GM23338 (cell line): ENCODE results near the gene FOXP1. TPM values are rescaled to one million over a fixed set of nuclear protein-coding genes. Genes with fewer than 3 reads are reported as not detected.

Source experiments
- ATAC-seq: fragments of 200-7000 bp; cut with Tn5 transposase; 3 replicates; pipeline ENCODE4 v1.9.1; 2020
- DNase-seq: peaks from one replicate; pipeline ENCODE4 v3.0.0-alpha.2; 2015; ENCODE audit warnings: low spot score
- H2AFZ ChIP-seq: fragments of 200-600 bp; sonication (generic); 2 replicates; pipeline ENCODE4 v1.8.0; 2016; ENCODE audit warnings: antibody characterized with exemption, mild to moderate bottlenecking, moderate library complexity
- H3F3A ChIP-seq: fragments of 200-600 bp; sonication (generic); replicated peaks from 2 replicates; pipeline ENCODE4 v1.8.0; 2017; ENCODE audit warnings: antibody characterized with exemption, mixed run types, low read depth
- H3K27ac ChIP-seq: fragments of 200-600 bp; sonication (generic); 2 replicates; pipeline ENCODE4 v1.6.1; 2016; ENCODE audit warnings: low read depth
- H3K27me3 ChIP-seq: fragments of 200-600 bp; sonication (generic); 2 replicates; pipeline ENCODE4 v1.8.0; 2016; ENCODE audit warnings: mild to moderate bottlenecking, mixed run types, moderate library complexity; ENCODE audit not compliant: insufficient read depth
- H3K36me3 ChIP-seq: fragments of 200-600 bp; sonication (generic); 2 replicates; pipeline ENCODE4 v1.8.0; 2016; ENCODE audit warnings: mild to moderate bottlenecking; ENCODE audit not compliant: insufficient read depth
- H3K4me1 ChIP-seq: fragments of 200-600 bp; sonication (generic); 2 replicates; pipeline ENCODE4 v1.8.0; 2016; ENCODE audit warnings: mild to moderate bottlenecking, moderate library complexity; ENCODE audit not compliant: insufficient read depth
- H3K4me2 ChIP-seq: fragments of 200-600 bp; sonication (generic); 2 replicates; pipeline ENCODE4 v1.7.1; 2017; ENCODE audit warnings: mixed run types
- H3K4me3 ChIP-seq: fragments of 200-600 bp; sonication (generic); 2 replicates; pipeline ENCODE4 v1.6.1; 2016; ENCODE audit warnings: mixed run types
- H3K79me2 ChIP-seq: fragments of 200-600 bp; sonication (generic); replicated peaks from 2 replicates; pipeline ENCODE4 v1.8.0; 2017; ENCODE audit warnings: mild to moderate bottlenecking; ENCODE audit not compliant: insufficient read depth
- H3K9me2 ChIP-seq: fragments of 200-600 bp; sonication (generic); 2 replicates; pipeline ENCODE4 v1.8.0; 2017; ENCODE audit not compliant: insufficient read depth
- H4K20me1 ChIP-seq: fragments of 200-600 bp; sonication (generic); replicated peaks from 2 replicates; pipeline ENCODE4 v1.8.0; 2017; ENCODE audit warnings: mild to moderate bottlenecking; ENCODE audit not compliant: insufficient read depth
- H3K27ac Mint-ChIP-seq: 2 replicates; pipeline ENCODE4 v1.8.0; 2020; ENCODE audit warnings: inconsistent platforms, mild to moderate bottlenecking, moderate library complexity, mixed read lengths
- H3K27me3 Mint-ChIP-seq: 3 replicates; pipeline ENCODE4 v1.8.0; 2022; ENCODE audit warnings: low read depth, mild to moderate bottlenecking, moderate library complexity, mixed read lengths, inconsistent platforms; ENCODE audit not compliant: insufficient read depth, poor library complexity
- H3K36me3 Mint-ChIP-seq: 3 replicates; pipeline ENCODE4 v1.8.0; 2021; ENCODE audit warnings: low read depth, mild to moderate bottlenecking, inconsistent platforms, moderate library complexity, mixed read lengths
- H3K4me1 Mint-ChIP-seq: 3 replicates; pipeline ENCODE4 v1.8.0; 2020; ENCODE audit warnings: mild to moderate bottlenecking, inconsistent platforms, mixed read lengths
- H3K4me3 Mint-ChIP-seq: 3 replicates; pipeline ENCODE4 v1.8.0; 2021; ENCODE audit warnings: moderate library complexity, mild to moderate bottlenecking, inconsistent platforms, mixed read lengths
- H3K9me3 Mint-ChIP-seq: 3 replicates; pipeline ENCODE4 v1.8.0; 2020; ENCODE audit warnings: moderate library complexity, mild to moderate bottlenecking, inconsistent platforms, mixed read lengths
- POLR2AphosphoS5 ChIP-seq: IDR thresholded peaks from 2 replicates; pipeline ENCODE4 v1.6.1; 2016; ENCODE audit warnings: antibody characterized with exemption, low read depth
- STAT1 ChIP-seq: IDR thresholded peaks from one replicate; pipeline ENCODE4 v1.6.1; 2016; ENCODE audit warnings: antibody characterized with exemption; ENCODE audit not compliant: unreplicated experiment
- ZNF114 ChIP-seq: fragments of 250-450 bp; sonication (Bioruptor Pico); IDR thresholded peaks from 2 replicates; pipeline ENCODE4 v1.5.0; 2020; ENCODE audit warnings: mild to moderate bottlenecking, moderate library complexity
- ZNF331 ChIP-seq: fragments of 250-450 bp; sonication (Bioruptor Pico); IDR thresholded peaks from 2 replicates; pipeline ENCODE4 v1.5.0; 2020; ENCODE audit warnings: low read depth, mild to moderate bottlenecking, moderate library complexity
- polyA plus RNA-seq: library from polyadenylated mRNA; unstranded; fragments of >200 nt; fragmentation: Nextera tagmentation; extraction: Ambion mirVana; gene quantifications from 2 replicates; pipeline ENCODE4 v1.2.1, GENCODE V29; 2016
- total RNA-seq: library from RNA; depleted of rRNA; stranded (reverse); fragments of >200 nt; shearing (Covaris generic); gene quantifications from 2 replicates; pipeline ENCODE4 v1.2.3, GENCODE V29; 2014
- TF ChIP-seq, protein P1 (sequence below): fragments of 250-450 bp; sonication (Bioruptor Pico); IDR thresholded peaks from 2 replicates; pipeline ENCODE4 v1.5.0; 2020; ENCODE audit warnings: mild to moderate bottlenecking, moderate library complexity
- TF ChIP-seq, protein P2 (sequence below): IDR thresholded peaks from one replicate; pipeline ENCODE4 v1.6.1; 2018; ENCODE audit warnings: antibody characterized with exemption; ENCODE audit not compliant: unreplicated experiment
- TF ChIP-seq, protein P3 (sequence below), 2 experiments: fragments of 200-600 bp in 1 of 2; sonication (generic) in 1 of 2; conservative IDR thresholded peaks; 2 replicates each; pipeline versions ENCODE4 v1.5.1 to v1.6.1; 2016 to 2017; ENCODE audit warnings: antibody characterized with exemption in 2 of 2, low read depth in 2 of 2, mild to moderate bottlenecking in 2 of 2, moderate library complexity in 1 of 2

Gene FOXP1
- total and polyA plus RNA-seq, 2 experiments from 2014 or later = 32.9 to 35.5 TPM

DNA sequence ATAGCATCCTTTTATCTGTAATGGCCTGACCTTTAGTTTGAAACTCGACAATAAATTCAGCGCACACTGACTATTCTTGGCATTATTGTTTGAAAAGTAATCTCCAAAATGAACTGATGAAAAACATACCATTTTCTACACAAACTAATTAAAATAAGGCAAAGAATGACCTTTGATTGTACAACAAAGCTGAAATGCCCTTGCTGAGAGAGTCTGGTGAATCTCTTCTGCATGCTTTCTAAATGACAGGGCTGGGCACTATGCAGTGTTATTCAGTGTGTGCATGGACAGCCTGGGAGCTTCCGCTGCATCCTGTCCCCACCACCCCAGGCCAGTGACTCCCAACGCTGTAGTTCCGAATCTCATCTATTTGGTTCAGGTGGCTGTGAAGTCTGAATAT lies 530.8 kb downstream of the FOXP1 start:
- ATAC-seq = no peak

DNA sequence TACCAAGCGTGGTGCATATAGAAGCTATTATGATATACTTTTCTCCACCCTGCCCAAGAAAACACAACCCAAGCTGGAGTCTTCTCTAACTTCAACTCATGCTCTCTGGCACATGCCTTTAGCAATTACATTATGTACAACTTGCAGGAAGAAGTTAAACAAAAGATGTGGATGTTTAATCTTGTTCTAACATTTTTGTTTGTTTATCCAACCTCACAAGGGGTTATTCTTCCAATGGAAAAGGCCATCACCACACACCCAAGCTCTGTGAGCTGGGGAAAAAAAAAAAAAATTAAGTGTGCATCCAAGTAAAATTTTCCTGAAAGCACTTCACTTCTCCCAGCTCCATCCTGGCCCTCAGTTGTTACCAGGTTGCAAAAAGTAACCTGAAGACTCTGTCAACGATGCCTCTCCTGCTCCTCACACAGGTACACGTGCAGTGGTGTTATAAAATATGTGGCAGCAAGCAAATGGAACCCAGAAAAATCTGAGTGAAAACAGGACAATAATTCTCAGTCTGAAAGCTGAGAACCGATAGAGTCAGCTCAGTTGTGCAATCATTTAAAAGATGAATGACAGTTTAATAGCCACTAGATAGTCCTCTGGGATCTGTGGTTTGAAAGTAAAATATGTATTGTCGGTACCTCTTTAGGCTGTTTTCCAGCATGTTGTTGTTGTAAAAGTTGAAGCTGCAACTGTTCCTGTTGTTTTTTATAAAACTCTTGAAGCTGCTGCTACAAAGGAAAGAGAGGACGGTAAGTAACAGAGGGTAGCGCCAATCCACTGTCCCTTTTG lies 531.4 kb downstream of the FOXP1 start:
- Mint-ChIP-seq H3K27ac (no peak overlapping the region), H3K4me3 (no peak overlapping the region), H3K27me3 (peaks cover 7% of the 10 kb centered on the region), H3K36me3 (no peaks in the 10 kb centered on the region; the same call in 2 of the 3 replicates), H3K4me1 (peaks cover 99% of the 10 kb centered on the region), H3K9me3 (no peaks in the 10 kb centered on the region)
- Histone ChIP-seq H3K9me2 (no peaks in the 10 kb centered on the region), H3K4me1 (peaks cover 100% of the 10 kb centered on the region), H3K27ac (no peak overlapping the region), H3K27me3 (no peaks in the 10 kb centered on the region), H3F3A (peaks cover 11% of the 10 kb centered on the region), H2AFZ (no peak overlapping the region), H3K4me2 (0 out of 2 replicates have a peak overlapping the region, but pooled peaks have one; percentile 65), H3K79me2 (peaks cover 28% of the 10 kb centered on the region), H4K20me1 (no peaks in the 10 kb centered on the region), H3K4me3 (no peak overlapping the region), H3K36me3 (no peaks in the 10 kb centered on the region)
- DNase-seq = no peak
- ATAC-seq = no peak
- TF ChIP-seq ZNF114 (CRISPR knock-in tag) (no peak), STAT1 (no peak), POLR2AphosphoS5 (no peak), ZNF331 (CRISPR knock-in tag) (no peak)
- TF ChIP-seq, protein P1, sequence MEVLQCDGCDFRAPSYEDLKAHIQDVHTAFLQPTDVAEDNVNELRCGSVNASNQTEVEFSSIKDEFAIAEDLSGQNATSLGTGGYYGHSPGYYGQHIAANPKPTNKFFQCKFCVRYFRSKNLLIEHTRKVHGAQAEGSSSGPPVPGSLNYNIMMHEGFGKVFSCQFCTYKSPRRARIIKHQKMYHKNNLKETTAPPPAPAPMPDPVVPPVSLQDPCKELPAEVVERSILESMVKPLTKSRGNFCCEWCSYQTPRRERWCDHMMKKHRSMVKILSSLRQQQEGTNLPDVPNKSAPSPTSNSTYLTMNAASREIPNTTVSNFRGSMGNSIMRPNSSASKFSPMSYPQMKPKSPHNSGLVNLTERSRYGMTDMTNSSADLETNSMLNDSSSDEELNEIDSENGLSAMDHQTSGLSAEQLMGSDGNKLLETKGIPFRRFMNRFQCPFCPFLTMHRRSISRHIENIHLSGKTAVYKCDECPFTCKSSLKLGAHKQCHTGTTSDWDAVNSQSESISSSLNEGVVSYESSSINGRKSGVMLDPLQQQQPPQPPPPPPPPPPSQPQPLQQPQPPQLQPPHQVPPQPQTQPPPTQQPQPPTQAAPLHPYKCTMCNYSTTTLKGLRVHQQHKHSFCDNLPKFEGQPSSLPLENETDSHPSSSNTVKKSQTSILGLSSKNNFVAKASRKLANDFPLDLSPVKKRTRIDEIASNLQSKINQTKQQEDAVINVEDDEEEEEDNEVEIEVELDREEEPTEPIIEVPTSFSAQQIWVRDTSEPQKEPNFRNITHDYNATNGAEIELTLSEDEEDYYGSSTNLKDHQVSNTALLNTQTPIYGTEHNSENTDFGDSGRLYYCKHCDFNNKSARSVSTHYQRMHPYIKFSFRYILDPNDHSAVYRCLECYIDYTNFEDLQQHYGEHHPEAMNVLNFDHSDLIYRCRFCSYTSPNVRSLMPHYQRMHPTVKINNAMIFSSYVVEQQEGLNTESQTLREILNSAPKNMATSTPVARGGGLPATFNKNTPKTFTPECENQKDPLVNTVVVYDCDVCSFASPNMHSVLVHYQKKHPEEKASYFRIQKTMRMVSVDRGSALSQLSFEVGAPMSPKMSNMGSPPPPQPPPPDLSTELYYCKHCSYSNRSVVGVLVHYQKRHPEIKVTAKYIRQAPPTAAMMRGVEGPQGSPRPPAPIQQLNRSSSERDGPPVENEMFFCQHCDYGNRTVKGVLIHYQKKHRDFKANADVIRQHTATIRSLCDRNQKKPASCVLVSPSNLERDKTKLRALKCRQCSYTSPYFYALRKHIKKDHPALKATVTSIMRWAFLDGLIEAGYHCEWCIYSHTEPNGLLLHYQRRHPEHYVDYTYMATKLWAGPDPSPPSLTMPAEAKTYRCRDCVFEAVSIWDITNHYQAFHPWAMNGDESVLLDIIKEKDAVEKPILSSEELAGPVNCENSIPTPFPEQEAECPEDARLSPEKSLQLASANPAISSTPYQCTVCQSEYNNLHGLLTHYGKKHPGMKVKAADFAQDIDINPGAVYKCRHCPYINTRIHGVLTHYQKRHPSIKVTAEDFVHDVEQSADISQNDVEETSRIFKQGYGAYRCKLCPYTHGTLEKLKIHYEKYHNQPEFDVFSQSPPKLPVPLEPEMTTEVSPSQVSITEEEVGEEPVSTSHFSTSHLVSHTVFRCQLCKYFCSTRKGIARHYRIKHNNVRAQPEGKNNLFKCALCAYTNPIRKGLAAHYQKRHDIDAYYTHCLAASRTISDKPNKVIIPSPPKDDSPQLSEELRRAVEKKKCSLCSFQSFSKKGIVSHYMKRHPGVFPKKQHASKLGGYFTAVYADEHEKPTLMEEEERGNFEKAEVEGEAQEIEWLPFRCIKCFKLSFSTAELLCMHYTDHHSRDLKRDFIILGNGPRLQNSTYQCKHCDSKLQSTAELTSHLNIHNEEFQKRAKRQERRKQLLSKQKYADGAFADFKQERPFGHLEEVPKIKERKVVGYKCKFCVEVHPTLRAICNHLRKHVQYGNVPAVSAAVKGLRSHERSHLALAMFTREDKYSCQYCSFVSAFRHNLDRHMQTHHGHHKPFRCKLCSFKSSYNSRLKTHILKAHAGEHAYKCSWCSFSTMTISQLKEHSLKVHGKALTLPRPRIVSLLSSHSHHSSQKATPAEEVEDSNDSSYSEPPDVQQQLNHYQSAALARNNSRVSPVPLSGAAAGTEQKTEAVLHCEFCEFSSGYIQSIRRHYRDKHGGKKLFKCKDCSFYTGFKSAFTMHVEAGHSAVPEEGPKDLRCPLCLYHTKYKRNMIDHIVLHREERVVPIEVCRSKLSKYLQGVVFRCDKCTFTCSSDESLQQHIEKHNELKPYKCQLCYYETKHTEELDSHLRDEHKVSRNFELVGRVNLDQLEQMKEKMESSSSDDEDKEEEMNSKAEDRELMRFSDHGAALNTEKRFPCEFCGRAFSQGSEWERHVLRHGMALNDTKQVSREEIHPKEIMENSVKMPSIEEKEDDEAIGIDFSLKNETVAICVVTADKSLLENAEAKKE (CRISPR knock-in tag) = no peak
- TF ChIP-seq, protein P2, sequence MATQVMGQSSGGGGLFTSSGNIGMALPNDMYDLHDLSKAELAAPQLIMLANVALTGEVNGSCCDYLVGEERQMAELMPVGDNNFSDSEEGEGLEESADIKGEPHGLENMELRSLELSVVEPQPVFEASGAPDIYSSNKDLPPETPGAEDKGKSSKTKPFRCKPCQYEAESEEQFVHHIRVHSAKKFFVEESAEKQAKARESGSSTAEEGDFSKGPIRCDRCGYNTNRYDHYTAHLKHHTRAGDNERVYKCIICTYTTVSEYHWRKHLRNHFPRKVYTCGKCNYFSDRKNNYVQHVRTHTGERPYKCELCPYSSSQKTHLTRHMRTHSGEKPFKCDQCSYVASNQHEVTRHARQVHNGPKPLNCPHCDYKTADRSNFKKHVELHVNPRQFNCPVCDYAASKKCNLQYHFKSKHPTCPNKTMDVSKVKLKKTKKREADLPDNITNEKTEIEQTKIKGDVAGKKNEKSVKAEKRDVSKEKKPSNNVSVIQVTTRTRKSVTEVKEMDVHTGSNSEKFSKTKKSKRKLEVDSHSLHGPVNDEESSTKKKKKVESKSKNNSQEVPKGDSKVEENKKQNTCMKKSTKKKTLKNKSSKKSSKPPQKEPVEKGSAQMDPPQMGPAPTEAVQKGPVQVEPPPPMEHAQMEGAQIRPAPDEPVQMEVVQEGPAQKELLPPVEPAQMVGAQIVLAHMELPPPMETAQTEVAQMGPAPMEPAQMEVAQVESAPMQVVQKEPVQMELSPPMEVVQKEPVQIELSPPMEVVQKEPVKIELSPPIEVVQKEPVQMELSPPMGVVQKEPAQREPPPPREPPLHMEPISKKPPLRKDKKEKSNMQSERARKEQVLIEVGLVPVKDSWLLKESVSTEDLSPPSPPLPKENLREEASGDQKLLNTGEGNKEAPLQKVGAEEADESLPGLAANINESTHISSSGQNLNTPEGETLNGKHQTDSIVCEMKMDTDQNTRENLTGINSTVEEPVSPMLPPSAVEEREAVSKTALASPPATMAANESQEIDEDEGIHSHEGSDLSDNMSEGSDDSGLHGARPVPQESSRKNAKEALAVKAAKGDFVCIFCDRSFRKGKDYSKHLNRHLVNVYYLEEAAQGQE = no peak

More for the DNA sequence above, 530.8 kb downstream of the FOXP1 start:
- Histone ChIP-seq H3K27ac (no peak overlapping the region), H3K4me1 (peaks cover 99% of the 10 kb centered on the region), H4K20me1 (no peaks in the 10 kb centered on the region), H3K27me3 (no peaks in the 10 kb centered on the region), H3F3A (peaks cover 11% of the 10 kb centered on the region), H3K9me2 (no peaks in the 10 kb centered on the region), H3K79me2 (peaks cover 33% of the 10 kb centered on the region), H2AFZ (no peak overlapping the region), H3K4me3 (no peak overlapping the region), H3K36me3 (no peaks in the 10 kb centered on the region), H3K4me2 (no peak overlapping the region)
- Mint-ChIP-seq H3K36me3 (no peaks in the 10 kb centered on the region; the same call in 2 of the 3 replicates), H3K4me3 (no peak overlapping the region), H3K9me3 (no peaks in the 10 kb centered on the region), H3K27me3 (peaks cover 8% of the 10 kb centered on the region), H3K27ac (no peak overlapping the region), H3K4me1 (peaks cover 98% of the 10 kb centered on the region)
- no peak for TF ChIP-seq ZNF114 (CRISPR knock-in tag)
- TF ChIP-seq, protein P3, sequence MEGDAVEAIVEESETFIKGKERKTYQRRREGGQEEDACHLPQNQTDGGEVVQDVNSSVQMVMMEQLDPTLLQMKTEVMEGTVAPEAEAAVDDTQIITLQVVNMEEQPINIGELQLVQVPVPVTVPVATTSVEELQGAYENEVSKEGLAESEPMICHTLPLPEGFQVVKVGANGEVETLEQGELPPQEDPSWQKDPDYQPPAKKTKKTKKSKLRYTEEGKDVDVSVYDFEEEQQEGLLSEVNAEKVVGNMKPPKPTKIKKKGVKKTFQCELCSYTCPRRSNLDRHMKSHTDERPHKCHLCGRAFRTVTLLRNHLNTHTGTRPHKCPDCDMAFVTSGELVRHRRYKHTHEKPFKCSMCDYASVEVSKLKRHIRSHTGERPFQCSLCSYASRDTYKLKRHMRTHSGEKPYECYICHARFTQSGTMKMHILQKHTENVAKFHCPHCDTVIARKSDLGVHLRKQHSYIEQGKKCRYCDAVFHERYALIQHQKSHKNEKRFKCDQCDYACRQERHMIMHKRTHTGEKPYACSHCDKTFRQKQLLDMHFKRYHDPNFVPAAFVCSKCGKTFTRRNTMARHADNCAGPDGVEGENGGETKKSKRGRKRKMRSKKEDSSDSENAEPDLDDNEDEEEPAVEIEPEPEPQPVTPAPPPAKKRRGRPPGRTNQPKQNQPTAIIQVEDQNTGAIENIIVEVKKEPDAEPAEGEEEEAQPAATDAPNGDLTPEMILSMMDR (conservative IDR thresholded peaks at IDR 0.05; ENCODE audit: low read depth in 2 of 2) = no peak
- DNase-seq = no peak
